GM21717 (cell line): ENCODE measurements around the gene DPEP2.
"Not testable (repeated sequence)": the region's sequence is repeated elsewhere in the genome, so short reads cannot be mapped to it uniquely, and the experiment has no call there.

ENCODE experiments used
- ATAC-seq: cut with Tn5 transposase; IDR thresholded peaks from one replicate; pipeline ENCODE4 v1.9.1; 2021; ENCODE audit warnings: mild to moderate bottlenecking, moderate library complexity; ENCODE audit not compliant: unreplicated experiment

DPEP2 gene

DNA sequence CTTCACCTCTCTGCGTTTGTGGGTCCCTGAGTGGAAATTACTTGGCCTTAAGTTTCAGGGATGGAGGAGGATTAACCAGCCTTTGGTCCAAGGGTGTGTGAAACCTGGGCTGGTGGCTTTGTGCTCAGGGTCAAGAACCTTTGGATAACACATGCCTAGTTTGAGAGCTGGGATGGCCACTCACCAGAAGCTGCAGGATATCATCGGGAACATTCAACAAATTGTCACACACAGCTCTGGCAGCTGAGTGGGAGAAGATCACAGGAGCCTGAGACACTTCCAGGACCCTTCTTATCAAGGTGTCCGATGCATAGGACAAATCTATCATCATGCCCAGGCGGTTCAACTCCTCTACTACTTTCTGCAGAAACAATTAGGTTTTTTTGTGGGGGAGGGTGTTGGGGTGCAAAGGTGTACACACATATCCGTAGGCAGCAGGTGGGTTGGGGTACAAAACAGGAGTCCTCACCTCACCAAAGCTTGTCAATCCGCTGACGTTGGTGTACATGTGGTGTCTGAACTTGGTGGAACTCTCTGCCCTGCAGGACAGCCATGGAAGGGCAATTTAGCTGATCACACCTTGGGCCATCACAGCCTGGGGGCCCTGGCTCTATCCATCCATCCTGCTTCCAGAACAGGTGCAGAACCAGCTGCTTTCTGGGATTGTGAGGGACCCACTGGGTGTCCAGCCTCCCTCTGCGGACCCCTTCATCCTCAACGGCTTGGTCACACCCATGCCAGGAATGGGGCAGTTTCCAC is 21.6 kb downstream of the DPEP2 start:
- ATAC-seq: no peak

DNA sequence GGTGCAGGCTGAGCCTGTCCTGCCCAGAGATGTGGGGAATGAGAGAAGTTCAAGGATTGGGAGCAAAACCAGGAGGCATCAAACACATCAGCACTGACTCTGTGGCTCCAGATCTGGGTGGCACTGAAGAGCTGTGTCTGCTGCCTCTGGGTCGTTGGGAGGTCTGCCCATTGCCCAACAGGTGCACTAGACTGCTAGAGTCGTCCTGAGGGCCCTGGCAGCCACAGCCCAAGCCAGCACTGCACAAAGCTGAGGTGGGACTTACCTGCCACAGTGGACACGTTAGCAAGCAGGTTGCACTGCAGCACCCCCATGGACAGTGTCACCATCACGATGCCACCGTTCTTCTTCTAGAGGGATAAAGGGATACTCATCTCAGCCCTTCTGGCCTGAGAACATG is 22.3 kb downstream of the DPEP2 start:
- no peak for ATAC-seq

DNA sequence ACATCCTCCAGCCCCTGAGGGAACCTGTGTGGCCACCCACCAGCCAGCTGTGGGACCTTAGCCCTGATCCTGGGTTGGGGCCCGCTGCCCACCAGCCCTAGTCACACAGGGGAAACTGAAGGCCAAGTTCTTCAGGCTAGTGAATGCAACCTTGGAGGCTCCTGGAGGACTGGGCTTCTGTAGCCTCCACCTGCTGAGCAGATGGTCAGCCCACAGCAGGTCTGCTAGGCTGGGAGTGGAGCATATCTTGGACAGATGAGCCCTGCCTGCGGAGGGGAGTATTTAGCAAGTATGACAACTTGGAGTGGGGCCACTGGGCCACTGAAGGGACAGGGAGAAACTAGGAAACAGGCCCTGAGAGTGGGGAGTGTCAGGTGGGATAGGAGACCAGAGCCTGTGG is 23.1 kb downstream of the DPEP2 start:
- ATAC-seq: no peak

DNA sequence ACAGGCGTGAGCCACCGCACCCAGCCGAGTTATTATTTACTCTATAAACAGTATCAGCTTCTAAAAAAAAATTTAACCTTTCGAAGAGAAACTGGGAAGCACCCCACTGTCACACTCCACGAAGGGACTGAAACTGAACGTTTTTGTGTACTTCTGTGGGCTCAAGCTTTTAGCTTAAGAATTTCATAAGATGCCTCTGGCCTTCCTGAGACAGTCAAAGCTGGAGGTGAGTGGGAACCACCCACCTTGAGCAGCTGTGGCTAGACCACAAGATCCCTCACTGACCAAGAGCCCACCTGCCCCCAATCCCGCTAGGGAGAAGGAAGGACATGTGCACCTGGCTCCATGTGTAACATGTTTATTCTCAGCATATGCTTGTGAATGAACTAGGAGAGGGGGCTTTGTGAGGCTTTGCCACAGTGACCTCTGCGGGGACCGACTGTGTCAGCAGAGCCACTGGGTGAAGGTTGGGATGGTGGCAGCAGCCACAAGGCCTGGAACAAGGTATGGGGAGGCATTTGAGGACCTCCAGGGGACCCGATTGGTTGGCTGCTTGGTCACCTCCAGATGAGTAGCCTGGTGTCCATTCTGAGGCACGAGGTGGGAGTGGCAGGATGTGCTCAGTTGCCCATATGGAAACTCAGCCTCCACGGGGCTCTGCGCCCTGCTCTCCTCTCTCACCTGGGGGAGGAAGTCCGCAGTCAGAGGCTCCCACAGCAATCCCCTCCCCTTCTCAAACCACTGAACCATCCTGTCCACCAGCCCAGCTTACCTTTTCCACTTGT is 23.8 kb downstream of the DPEP2 start:
- ATAC-seq: no peak

DNA sequence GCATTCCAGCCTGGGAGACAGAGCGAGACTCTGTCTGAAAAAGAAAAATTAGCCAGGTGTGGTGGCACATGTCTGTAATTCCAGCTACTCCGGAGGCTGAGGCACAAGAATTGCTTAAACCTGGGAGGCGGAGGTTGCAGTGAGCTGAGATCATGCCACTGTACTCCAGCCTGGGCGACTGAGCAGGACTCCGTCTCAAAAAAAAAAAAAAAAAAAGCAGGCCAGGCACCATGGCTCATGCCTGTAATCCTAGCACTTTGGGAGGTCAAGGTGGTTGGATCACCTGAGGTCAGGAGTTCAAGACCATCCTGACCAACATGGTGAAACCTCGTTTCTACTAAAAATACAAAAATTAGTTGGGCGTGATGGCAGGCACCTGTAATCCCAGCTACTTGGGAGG is 27.0 kb downstream of the DPEP2 start:
- ATAC-seq: not testable (repeated sequence)

DNA sequence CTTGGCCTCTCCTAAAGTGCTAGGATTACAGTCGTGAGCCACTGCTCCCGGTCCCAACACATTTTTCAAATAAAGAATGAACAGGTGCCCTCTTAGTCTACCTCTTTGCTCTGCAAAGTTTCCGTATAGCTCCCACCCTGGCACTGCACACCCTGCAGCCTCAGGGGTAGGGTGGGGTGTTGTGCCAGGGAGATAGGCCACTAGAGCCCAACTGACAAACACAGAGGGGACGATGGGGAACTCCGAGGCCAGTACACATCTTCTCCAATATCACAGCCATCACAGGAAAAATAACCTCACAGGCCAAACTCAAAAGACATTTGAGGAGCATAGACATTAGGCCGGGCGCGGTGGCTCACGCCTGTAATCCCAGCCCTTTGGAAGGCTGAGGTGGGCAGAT is 28.2 kb downstream of the DPEP2 start:
- ATAC-seq: no peak

DNA sequence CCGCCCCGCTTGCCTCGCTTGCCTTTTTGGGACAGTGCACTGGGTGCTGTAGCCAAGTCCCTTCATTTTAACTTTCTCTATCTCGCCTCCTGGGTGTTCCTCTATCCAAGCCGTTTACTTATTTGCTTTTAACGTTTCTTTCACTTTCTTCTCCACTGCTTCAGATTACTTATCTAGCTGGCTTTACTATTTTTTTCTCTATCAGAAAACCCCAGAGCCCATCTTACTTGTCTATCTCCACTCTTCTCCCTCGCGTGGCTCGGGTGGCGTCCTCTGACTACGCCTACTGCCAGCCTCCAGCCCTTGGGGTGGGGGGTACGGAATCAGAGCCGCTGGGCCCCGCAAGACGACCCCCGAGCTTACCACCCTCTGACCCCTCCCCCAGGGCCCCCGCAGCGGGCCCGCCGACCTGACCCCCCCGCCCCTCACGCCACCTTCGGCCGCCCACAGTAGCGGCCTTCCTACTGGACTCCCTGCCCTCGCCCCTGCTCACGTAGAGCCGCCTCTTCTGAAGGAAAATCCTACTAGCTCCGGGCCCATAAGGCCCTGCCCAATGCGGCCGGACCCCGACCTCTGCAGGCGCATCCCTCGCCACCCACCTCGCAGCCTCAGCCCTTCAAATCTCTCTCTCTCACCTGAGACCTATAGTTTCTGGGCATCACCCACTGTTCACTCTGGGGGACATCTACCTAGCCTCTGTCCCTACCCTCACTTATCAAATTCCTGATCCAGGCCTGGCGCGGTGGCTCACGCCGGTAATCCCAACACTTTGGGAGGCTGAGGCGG is 29.8 kb downstream of the DPEP2 start:
- no peak for ATAC-seq

DNA sequence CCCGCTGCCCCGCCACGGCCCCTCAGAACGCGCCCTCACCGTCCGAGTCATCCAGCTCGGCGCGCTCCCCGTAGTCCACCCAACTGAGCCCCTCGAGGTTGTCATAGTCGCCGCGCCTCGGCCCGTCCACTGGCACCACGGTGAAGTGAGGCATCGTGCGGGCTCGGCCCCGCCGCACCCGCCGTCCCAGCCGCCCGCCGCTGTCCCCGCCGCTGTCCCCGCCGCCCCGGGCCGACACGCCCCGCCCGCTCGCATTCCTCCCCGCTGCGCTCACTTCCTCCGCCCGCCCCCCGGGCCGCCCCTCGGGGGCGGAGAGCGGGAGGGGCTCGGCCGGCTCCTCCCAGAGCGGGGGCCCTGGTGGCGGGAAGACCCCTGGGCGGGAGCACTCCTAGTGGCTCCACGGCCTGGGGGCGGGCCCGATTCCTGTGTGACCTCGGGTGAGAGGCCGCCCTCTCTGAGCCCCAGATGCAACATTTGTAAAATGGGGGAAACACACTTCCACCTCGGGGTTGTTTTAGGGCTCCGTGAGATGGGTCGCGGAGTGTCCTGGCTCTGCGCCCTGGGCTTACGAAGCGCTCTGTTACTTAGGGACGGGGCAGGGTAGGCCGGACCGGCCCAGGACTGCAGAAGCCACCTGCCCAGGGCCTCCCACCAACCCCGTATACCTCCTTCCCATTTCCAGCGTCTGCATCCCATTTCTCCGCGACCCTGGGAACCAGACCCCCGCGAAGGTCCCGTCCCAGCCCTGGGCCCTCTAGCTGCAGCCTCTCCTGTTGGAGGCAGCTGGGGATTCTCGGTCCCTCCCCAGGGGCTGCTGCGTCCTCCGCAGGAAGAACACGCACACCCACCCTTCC is 30.7 kb downstream of the DPEP2 start, which contains the start of gene SLC12A4:
SLC12A4 (minus strand) TSS at position 238 of the 854 bp plus-strand sequence; CDS start at position 154, 84 bp downstream.
- ATAC-seq: peak; percentile 72

DNA sequence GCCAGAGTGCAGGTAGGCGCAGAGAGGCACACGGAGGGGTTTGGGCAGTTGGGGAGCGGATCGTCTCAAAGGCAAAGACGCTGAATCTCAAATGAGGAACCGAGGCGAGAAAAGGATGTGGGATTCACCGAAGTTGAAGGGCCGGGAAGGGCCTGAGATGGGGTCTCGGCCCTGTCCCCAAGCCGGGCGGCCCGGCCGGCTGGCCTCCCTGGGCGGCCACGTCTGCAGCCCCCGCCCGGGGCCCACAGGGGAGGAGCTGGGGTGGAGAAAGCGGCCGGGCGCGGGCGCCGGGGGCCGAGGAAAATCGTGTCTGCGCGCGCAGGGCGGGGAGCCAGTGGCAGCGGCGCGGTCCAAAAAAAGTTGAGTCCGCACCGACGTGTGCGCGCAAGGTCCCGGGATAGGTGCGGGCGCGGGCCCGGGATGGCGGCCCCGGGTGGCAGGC is 31.3 kb downstream of the DPEP2 start:
- peak; percentile 22 for ATAC-seq

DNA sequence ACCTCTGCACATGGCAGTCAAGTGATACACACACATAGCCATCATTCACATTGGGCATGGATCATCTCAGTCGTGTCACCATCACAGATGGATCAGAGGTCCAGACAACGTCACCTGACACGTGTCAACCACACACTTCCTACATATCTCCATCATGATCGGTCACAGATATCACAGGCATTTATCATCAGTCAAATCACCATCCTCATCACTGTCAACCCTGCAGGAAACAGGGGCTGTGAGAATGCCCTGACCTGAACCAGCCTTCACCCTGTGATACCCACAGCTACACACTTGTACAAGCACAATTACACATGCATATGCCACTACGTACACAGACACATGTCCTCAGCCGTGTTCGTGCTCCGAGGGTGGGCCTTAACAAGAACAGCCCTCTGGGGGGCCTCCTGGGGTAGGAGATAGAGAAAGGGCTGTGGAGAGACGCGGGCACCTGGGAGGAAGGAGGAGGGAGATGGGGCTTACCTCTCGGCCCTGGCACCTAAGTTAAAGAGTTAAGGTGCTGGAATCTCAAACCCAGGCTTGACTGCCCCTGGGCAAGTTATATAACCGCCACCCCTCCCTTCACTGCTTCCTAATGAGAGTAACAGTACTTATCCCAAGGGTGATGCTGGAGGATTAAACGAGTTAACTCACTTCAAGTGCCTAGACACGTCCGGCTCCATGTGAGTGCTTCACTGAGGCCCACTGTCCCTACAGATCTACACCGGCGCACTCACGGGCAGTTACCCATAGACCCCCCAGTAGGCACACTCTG is 31.9 kb downstream of the DPEP2 start:
- ATAC-seq: no peak

DNA sequence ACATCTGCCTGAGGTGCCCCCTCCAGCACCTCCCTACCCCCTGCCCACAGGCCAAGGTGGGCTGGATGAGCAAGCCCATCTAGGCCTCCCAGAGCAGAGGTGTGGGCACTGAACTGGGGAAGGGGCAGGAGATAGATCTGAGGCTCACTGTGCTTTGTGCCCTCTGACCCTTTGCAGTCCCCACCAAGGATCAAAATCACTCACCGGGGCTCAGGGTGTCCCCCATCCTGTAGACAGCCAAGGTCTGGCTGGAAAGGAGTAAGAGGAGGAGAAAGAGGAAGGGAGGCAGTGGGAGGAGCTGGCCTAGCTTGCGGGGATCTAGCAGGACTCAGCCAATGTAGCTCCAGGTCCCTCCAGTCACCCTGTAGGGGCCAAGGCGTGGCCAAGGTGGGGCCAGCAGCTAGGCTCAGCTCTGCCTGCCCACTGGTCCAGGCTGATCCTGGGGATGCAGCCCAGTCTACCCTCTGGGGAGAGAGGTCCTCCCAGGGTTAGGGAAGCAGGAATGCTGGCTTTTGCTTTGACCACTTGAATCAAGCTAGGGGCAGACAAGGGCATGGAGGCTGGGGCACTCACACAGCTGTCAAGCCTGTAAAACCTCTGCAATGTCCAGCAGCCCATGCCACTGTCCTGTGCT is 32.6 kb downstream of the DPEP2 start:
- ATAC-seq: no peak

DNA sequence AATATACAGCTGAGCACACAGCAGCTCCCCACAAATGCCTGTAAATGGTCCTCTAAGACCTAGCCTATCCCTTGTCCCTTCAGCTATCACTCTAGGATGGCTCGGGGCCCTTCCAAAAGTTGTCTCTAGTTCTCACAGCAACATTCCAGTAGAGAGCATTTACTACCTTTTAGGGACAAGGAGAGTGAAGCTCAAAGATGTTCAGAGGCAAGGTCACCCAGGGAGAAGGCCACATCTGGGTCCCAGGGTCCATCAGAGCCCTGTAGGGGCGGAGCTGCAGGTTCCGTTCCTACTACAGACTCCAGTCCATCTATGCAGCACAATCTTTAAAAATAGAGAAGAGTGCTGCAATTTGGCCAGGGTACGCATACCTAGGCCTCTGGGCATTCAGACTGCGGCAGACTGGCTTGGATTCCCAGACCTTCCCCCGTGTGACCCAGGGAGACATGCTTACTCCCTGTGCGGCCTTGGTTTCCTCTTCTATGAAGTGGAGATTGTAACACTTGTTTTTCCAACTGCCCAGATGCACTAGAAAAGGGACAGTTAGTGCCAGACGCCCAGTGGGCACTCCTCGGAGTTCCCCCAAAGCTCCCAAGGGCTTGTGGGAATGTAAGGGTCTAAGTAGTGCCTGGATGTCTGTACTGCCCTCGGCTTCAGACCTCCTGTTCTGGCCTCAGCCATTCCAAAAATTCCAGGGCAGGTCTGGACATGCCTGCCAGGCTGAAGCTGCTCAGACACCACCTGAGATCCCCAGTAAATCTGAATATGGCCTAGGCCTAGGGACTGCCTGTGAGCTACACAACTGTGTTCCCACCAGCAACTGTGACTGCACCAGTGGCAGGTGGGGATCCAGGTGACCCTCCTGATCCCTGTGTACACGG is 33.4 kb downstream of the DPEP2 start:
- no peak for ATAC-seq

DNA sequence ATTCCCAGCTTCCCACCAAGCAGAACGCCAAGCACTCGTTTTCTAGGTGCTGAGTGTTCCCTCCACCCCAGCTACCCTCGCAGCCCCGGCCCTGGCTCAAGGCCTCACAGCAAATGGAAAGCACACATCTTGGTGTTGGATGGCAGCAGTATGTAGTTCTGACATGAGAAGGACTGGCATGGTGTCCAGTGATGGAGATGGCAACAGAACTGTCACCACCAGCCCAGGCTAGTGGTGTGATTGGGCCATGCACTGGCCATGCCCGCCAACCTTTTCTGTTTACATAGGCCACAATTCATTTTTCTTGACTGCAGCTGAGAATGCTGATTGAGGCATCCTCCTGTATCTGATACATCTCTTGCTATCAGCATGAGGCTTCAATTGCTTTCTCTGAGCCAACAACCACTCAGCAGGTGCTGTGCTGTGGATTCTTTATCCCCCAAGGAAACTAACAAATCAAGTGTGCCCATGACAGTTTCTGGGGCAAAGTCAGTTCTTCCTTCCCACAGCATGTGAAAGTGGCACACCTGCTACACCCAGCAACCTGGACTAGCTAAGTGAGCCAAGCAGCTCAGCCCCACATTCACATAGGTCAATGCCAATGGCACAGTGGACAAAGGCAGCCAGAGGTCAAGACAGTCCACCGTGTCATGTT is 34.7 kb downstream of the DPEP2 start:
- ATAC-seq: no peak

DNA sequence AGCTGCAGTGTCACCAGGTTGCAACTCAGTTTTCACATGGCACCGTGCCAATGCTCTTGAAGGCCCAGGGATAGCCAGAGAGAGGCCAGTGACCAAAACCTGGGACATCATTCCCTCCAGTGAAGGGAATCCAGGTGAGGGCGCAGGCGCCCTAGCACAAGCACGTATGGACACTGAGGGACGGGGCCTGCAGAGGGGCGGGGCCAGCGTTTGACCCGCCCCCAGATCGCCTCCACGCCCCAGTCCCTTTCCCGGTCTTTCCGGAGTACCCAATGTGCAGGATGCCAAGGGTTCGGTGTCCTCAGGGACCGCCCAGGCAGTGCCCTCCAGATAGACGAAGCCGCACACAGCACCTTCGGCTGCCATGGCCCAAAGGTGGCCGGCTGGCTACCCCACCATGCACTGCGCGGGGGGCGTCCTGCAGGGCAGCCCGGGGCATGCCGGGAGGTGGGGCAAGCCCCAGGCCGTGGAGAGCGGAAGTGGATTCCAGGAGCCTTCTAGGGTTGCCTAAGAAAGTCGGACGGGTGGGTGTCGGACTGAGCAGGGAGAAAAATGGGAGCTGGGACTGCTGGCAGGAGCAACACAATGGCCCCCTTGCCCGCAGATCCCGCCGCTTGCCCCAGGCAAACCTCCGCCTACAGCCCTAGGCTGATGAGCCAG is 35.5 kb downstream of the DPEP2 start:
- ATAC-seq: no peak

DNA sequence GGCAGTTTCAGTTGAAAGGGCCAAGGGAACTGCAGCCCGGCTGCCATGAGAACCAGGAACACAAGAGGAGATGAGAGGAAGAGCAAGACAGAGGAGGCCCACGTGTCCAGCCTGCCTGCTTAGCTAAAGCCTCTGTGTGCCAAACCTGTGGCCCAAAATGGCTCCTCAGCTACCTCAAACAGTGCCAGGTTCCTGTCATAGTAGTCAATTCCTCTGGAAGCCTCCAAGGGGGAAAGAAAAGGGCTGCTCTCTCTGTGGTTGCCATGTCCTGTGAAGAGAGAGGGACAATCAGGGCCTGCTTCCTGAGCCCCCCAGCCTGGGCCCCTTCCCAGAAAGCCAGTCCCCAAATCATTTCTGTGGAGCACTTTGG is 36.0 kb downstream of the DPEP2 start:
- ATAC-seq: no peak

DNA sequence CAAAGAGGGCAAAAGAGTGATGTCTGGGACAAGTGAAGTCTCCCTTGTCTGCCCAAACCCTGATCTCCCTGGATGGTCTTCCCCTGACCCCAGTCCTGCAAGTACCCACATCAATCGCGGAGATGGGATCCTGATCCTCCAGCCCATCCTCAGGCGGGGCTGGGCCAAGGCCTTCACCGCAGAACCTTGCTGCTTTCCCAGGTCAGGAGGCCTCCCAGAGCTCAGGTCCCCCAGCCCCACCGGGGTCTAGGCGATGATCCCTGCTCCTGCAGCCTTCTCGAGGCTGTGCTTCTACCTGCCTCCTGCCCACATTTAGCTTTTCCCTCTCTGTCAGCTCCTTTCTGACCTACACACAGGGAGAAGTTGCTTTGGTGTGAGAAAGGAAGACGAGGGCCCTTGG is 37.1 kb downstream of the DPEP2 start:
- no peak for ATAC-seq

DNA sequence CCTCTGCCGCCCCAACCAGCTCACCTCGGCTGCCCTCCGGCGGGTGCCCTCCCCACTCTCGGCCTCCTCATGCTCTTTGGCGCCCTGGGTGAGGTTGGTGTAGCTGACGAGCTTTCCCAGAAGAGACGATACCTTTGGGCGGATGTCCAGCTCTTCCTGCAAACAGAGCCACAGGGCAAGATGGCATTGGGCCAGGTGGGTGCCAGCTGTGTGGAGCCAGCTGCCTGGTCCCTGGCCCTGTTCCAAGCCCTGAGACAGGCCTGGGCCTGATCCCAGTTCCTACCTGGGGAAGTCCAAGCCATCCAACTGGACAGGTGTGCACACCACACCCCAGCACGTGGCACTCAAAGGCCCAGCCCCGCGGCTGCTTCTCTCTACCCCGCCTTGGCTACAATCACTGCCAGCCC is 37.7 kb downstream of the DPEP2 start:
- no peak for ATAC-seq
